ENCODE data around the gene QSOX2. TPM values are rescaled to one million over a fixed set of nuclear protein-coding genes. Genes with fewer than 3 reads are reported as not detected.

QSOX2 gene
- total and polyA plus RNA-seq, 4 donors, result 0.79 to 12.7 (median 4.3) TPM

DNA sequence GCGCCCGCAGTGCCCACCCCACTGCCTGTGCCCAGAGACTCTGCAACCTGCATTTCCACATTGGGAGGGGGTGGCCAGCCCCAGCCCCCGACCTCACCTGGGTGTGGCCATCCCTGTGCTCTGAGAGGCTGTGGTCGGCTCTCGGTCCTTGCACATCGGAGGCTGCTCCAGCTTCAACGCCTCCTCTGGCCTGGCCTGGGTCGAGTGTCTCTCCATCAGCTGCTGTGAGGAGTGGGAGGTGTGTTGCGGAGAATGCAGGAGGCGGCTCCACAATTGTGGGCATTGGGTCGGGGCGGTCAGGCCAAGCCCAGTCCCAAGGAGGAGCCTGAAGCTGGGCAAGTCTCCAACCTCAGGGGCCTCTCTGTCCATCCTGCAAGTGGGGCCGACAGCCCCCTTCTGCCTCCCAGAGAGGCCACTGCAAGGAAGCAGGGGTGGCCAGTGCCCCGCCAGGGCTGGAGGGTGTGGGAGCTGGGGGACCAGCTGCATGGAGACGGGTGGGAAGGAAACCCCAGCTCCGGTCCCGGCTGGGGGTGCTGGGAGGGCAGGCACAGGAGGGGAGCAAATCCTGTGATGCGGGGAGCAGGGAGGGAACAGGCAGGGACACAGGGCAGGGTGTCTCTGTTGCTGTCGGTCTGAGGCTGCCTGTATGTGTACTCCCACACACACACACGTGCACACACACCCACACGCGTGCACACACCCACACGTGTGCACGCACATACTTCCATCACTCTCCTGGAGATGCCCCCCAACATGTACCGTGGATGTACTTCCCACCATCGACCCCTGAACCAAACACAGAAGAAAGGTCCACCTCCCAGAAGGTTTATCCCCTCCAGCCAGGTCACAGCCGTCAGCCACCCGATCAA lies 29.4 kb upstream of the QSOX2 start (continued):
- TF ChIP-seq TAF1 (conservative IDR thresholded peaks at IDR 0.05), result no peak
- no peak for TF ChIP-seq RXRA (IDR thresholded peaks at IDR 0.05)
- no peak for TF ChIP-seq HNF4G (IDR thresholded peaks at IDR 0.05)
- no peak for TF ChIP-seq JUND (IDR thresholded peaks at IDR 0.05)
- no peak for TF ChIP-seq SP1 (IDR thresholded peaks at IDR 0.05)

DNA sequence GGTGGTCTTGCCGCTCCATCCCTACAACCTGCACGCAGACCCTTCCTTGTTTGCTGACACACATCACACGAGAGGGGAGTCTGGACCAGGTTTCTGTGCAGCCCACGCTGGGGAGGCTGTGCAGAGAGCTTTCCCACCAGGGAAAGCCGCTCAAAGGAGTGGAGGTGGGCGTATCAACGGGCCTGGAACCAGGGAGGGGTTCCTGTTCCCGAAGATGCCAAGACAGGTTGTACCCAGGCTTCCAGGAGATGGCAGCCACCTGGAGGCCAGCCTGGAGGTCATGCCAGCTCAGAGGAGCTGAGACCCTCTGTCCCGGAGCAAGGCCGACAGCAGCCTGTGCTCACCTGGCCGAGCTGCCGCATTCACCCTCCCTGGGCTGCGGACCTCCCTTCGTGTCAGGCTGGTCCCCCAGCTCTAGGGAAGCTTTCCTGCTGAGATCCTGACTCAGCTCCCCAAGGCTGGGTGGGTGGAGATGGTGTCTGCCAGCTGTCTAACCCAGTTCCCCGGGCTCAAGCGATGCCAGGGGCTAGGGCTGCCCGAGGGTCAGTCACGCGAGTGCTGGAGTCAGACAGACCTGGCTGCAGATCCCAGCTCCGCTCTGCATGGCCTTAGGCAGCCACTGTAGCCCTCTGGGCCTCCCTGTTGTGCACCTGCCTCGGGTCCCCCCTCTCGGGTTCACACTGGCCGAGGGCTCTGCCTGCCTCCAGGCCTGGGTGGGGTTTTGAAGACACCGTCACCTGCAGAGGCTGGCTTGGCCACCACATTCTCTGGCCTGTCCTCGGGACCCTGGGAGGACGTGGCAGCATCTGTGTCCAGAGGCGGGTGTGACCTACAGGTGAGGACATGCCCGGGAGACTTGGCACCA lies 28.5 kb upstream of the QSOX2 start:
- peaks cover 0 to 2% (median 0%) of the 10 kb centered on the region in 4 donors for H3K27me3 ChIP-seq (ENCODE audit: control insufficient read depth in 4 of 4, insufficient read depth in 4 of 4, low read length in 3 of 4)
- no peaks in the 10 kb centered on the region for H3K9me3 ChIP-seq (ENCODE audit: control insufficient read depth in 4 of 4, low read length in 3 of 4)
- WGBS, result 85% methylated on average over 28 of the region's 28 CpGs
- H3K27ac ChIP-seq (ENCODE audit: low read depth in 1 of 2, low read length in 2 of 2), result no peak overlapping the region
- no peaks in the 10 kb centered on the region for H3K4me1 ChIP-seq (ENCODE audit: control insufficient read depth in 4 of 4, insufficient read depth in 4 of 4, low read length in 3 of 4)
- no peak overlapping the region for H3K9ac ChIP-seq (ENCODE audit: low read depth in 1 of 2, low read length in 2 of 2)
- DNase-seq (ENCODE audit: low spot score), result no peak
- TF ChIP-seq RAD21 (IDR thresholded peaks at IDR 0.05) (no peak), GABPA (IDR thresholded peaks at IDR 0.05 in 1 of 2, conservative IDR thresholded peaks at IDR 0.05 in 1 of 2) (no peak), YY1 (IDR thresholded peaks at IDR 0.05) (no peak), TAF1 (conservative IDR thresholded peaks at IDR 0.05) (no peak), HNF4A (conservative IDR thresholded peaks at IDR 0.05) (no peak), JUND (IDR thresholded peaks at IDR 0.05) (no peak), FOXA1 (IDR thresholded peaks at IDR 0.05) (no peak)
- TF ChIP-seq, protein P1, sequence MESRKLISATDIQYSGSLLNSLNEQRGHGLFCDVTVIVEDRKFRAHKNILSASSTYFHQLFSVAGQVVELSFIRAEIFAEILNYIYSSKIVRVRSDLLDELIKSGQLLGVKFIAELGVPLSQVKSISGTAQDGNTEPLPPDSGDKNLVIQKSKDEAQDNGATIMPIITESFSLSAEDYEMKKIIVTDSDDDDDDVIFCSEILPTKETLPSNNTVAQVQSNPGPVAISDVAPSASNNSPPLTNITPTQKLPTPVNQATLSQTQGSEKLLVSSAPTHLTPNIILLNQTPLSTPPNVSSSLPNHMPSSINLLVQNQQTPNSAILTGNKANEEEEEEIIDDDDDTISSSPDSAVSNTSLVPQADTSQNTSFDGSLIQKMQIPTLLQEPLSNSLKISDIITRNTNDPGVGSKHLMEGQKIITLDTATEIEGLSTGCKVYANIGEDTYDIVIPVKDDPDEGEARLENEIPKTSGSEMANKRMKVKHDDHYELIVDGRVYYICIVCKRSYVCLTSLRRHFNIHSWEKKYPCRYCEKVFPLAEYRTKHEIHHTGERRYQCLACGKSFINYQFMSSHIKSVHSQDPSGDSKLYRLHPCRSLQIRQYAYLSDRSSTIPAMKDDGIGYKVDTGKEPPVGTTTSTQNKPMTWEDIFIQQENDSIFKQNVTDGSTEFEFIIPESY (IDR thresholded peaks at IDR 0.05), result no peak
- H3K4me3 ChIP-seq (ENCODE audit: low read depth in 1 of 3, low read length in 3 of 3), result no peak overlapping the region
- H3K36me3 ChIP-seq (ENCODE audit: control insufficient read depth in 4 of 4, insufficient read depth in 3 of 4, low read depth in 1 of 4, low read length in 3 of 4), result no peaks in the 10 kb centered on the region

DNA sequence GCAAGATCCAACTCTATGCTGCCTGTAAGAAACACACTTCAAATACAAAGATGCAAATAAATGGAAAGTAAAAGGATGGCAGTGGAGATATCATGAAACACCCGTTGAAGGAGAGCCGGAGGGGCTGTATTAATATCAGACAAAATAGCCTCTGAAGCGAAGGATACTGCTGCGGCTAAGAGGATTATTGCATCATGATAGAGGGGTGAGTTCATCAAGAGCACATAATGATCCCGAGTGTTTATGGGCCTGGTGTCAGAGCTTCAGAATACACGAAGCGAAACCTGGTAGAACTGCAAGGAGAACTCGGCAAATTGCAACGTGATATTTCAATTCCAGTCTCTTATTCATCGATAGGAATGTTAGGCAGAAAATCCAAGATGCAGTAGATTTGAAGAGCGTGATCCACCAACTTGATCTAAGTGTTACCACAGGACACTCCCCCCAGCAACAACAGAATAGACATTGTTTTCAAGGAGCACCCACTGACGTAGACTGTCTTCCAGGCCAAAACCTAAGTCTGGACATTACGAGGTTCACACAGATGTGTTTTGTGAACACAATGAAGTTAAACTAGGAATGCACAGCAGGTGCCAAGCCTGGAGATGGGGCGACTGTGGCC lies 27.7 kb upstream of the QSOX2 start:
- H3K9me3 ChIP-seq (ENCODE audit: control insufficient read depth in 4 of 4, low read length in 3 of 4), result no peaks in the 10 kb centered on the region
- H3K9ac ChIP-seq (ENCODE audit: low read depth in 1 of 2, low read length in 2 of 2), result no peak overlapping the region
- 86% methylated on average over 14 of the region's 14 CpGs for WGBS
- peaks cover 0 to 2% (median 0%) of the 10 kb centered on the region in 4 donors for H3K27me3 ChIP-seq (ENCODE audit: control insufficient read depth in 4 of 4, insufficient read depth in 4 of 4, low read length in 3 of 4)
- no peak overlapping the region for H3K27ac ChIP-seq (ENCODE audit: low read depth in 1 of 2, low read length in 2 of 2)
- H3K4me1 ChIP-seq (ENCODE audit: control insufficient read depth in 4 of 4, insufficient read depth in 4 of 4, low read length in 3 of 4), result no peaks in the 10 kb centered on the region
- TF ChIP-seq FOXA1 (IDR thresholded peaks at IDR 0.05), result no peak
- no peak for TF ChIP-seq RXRA (IDR thresholded peaks at IDR 0.05)
- TF ChIP-seq, protein P2, sequence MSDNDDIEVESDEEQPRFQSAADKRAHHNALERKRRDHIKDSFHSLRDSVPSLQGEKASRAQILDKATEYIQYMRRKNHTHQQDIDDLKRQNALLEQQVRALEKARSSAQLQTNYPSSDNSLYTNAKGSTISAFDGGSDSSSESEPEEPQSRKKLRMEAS (IDR thresholded peaks at IDR 0.05), result no peak
- TF ChIP-seq, protein P3, sequence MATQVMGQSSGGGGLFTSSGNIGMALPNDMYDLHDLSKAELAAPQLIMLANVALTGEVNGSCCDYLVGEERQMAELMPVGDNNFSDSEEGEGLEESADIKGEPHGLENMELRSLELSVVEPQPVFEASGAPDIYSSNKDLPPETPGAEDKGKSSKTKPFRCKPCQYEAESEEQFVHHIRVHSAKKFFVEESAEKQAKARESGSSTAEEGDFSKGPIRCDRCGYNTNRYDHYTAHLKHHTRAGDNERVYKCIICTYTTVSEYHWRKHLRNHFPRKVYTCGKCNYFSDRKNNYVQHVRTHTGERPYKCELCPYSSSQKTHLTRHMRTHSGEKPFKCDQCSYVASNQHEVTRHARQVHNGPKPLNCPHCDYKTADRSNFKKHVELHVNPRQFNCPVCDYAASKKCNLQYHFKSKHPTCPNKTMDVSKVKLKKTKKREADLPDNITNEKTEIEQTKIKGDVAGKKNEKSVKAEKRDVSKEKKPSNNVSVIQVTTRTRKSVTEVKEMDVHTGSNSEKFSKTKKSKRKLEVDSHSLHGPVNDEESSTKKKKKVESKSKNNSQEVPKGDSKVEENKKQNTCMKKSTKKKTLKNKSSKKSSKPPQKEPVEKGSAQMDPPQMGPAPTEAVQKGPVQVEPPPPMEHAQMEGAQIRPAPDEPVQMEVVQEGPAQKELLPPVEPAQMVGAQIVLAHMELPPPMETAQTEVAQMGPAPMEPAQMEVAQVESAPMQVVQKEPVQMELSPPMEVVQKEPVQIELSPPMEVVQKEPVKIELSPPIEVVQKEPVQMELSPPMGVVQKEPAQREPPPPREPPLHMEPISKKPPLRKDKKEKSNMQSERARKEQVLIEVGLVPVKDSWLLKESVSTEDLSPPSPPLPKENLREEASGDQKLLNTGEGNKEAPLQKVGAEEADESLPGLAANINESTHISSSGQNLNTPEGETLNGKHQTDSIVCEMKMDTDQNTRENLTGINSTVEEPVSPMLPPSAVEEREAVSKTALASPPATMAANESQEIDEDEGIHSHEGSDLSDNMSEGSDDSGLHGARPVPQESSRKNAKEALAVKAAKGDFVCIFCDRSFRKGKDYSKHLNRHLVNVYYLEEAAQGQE (IDR thresholded peaks at IDR 0.05), result no peak
- TF ChIP-seq EGR1 (IDR thresholded peaks at IDR 0.05; ENCODE audit: low read depth in 2 of 2), result no peak
- TF ChIP-seq YY1 (IDR thresholded peaks at IDR 0.05), result no peak
- no peak for TF ChIP-seq FOXA2 (IDR thresholded peaks at IDR 0.05)
- TF ChIP-seq, protein P1 (IDR thresholded peaks at IDR 0.05), result no peak
- no peak overlapping the region for H3K4me3 ChIP-seq (ENCODE audit: low read depth in 1 of 3, low read length in 3 of 3)
- H3K36me3 ChIP-seq (ENCODE audit: control insufficient read depth in 4 of 4, insufficient read depth in 3 of 4, low read depth in 1 of 4, low read length in 3 of 4), result no peaks in the 10 kb centered on the region
- DNase-seq (ENCODE audit: low spot score), result no peak

All from liver (tissue), 9 donors.